ENCODE results near the gene NRSN1.

- TF ChIP-seq, protein P1, sequence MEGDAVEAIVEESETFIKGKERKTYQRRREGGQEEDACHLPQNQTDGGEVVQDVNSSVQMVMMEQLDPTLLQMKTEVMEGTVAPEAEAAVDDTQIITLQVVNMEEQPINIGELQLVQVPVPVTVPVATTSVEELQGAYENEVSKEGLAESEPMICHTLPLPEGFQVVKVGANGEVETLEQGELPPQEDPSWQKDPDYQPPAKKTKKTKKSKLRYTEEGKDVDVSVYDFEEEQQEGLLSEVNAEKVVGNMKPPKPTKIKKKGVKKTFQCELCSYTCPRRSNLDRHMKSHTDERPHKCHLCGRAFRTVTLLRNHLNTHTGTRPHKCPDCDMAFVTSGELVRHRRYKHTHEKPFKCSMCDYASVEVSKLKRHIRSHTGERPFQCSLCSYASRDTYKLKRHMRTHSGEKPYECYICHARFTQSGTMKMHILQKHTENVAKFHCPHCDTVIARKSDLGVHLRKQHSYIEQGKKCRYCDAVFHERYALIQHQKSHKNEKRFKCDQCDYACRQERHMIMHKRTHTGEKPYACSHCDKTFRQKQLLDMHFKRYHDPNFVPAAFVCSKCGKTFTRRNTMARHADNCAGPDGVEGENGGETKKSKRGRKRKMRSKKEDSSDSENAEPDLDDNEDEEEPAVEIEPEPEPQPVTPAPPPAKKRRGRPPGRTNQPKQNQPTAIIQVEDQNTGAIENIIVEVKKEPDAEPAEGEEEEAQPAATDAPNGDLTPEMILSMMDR (IDR thresholded peaks at IDR 0.05) = no peak
- no peak for TF ChIP-seq POLR2A (IDR thresholded peaks at IDR 0.05)
Observed at GRCh38 chr6:24152014-24152413, 26.0 kb downstream of the NRSN1 start.

All from prostate gland (tissue), 2 donors.